ENCODE results near the gene SPEN.

Gene SPEN

DNA sequence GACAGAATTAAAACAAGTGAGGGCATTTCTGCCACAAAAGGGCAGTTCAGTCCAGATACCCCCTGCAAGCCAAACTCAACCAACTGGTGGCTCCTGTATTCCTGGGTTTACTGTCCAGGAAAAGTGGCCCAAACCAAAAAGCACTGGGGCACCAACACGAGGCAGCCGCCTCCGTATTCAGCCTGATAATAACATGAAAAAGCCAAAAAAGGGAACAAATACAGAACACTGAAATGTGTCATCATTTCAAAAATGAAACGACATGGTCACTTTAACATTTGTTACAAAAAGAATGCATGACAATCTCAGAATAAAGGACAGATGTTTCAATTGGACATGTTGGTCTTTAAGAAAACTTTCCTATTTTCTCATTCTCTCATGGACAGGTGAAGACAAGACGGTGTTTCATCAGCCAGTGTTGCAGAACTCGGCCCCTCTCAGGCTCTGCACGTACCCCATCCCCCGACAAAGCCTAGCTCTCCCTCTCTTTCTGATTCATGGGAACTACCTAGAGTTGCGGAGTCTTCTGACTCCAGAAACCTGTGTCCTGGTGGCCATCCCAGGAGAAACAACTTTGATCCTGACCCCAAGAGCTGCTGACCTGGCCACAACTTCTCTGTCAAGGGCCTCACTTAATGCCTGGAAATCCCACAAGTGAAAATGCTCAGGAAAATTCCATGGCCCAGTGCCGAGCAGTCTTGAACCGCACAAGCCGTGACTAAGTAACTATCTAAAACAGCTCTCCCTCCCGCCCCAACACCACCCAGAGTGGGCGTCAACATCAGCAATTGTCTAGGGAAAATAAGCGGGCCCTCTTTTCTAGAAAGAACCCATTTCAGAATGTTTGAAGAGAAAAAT, 101.3 kb downstream of the SPEN start:
- no peak for DNase-seq (ENCODE audit: low spot score)

DNA sequence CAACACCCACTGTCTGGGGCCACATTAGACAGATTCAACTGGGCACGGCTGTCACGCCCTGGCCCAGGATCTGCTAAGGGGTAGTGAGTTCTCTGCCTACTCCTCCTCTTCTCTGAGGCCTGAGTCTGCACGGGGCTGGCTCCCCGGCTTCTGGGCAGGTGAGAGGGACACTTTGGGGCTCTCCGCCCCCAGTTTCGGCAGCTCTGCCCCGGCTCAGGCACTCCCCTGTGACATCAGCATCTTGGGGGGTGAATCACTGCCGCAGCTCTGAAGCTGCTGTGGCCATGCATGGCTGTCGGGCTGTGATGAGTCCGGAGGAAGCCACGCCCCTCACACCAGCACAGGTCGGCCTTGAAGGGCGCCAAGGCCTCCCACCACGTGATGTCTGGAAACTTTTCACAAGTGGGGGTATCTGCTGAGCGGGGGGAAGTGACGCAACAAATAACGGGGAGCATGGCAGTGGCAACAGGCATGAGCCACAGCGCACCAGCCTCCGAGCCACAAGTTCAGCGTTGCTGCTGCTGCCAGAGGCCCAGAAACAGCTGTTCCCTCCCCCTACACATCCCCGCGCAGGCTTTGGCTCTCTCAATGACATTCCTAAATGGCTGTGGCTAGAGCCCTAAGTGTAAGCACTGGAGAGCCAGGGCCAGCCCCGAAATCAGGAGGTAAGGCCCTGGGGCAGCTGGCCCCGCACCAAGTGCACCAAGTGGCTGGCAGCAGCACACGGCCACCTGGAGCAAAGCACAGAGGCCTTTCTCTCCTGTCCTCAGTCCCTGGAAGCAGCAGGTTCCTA, 102.1 kb downstream of the SPEN start:
- peak; percentile 81 for DNase-seq (ENCODE audit: low spot score)

DNA sequence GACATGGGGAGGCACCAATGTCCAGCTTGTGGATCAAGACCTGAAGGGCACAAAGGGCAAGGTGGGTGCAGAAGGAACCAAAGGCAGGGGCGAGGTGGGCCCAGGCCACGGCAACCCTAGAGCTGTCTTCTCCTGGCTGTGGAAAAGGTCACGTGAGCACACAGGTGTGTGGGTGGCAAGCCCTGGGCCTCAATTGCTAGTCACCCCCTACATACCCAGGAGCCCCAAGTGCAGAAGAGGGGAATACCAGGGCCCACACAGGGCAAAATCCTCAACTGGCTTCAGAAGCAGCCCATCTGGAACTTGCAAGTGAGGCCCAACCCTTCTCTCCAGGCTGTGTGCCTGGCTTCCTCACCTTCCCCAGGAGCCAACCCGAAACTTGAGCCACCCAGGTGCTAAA, 102.8 kb downstream of the SPEN start:
- no peak for DNase-seq (ENCODE audit: low spot score)

GRCh38 chr1:15950763-15951295, 103.3 kb downstream of the SPEN start:
- DNase-seq (ENCODE audit: low spot score), result no peak

- DNase-seq (ENCODE audit: low spot score), result no peak
Measured at GRCh38 chr1:15951341-15952153, 104.0 kb downstream of the SPEN start.

GRCh38 chr1:15952317-15953258, 105.1 kb downstream of the SPEN start:
- no peak for DNase-seq (ENCODE audit: low spot score)

- DNase-seq (ENCODE audit: low spot score), result no peak
Measured at GRCh38 chr1:15953294-15953771, 105.8 kb downstream of the SPEN start.

DNA sequence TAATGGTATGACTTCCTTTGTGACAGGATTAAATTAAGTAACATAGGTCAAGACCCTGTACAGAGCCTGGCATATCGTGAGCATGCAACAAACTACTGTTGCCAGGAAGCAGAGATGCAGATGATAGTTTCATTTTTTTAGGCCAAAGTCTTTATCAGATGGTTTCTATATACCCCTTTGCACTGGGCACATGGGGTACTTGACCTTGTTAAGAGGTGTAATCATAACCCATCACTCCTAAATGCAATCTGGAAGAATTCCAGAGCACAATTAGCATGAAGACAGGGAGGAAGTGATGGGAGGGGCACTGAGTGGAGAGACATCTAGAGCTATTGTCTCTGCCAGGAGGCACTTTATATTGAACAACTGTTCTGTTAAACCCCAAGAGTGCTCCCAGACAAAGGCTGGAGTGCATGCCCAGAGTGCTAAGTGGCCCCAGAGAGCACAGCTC, 106.3 kb downstream of the SPEN start:
- no peak for DNase-seq (ENCODE audit: low spot score)

DNA sequence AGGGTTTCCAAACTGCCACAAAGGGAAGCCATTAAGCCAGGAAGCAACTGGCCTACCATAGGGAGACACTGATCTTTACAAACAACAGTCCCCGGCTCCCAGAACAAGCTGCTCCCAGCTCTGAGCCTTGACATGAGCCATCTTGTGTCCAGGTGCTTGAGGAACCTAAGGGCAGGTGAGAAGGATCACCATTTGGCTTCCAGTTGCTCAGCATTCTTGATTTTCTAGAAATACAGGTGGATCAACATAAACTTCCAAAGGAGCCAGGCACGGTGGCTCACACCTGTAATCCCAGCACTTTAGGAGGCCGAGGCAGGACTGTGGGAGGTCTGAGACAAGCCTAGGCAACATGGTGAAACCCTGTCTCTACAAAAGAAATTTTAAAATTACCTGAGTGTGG, 106.8 kb downstream of the SPEN start:
- no peak for DNase-seq (ENCODE audit: low spot score)

- no peak for DNase-seq (ENCODE audit: low spot score)
Measured at GRCh38 chr1:15955552-15955951, 108.0 kb downstream of the SPEN start.

DNA sequence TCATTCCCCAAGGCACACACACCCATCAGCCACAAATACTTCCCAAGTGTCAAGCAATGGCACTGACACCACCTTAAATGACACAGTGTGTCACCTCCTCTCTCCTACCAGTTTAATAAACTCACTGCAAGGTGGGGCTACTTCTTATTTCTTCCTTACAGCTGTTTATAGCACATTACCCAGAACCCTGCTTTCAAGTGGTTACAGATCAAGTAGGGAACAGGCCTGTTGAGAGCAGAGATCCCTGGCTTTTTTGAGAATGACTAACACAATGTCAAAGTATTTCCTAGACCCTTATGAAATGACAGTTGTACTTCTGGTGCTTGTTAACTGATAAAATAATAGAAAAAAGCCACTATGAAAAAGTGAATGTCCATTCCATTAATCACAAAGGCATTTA, 108.6 kb downstream of the SPEN start:
- no peak for DNase-seq (ENCODE audit: low spot score)

GRCh38 chr1:15957221-15958095, 110.0 kb downstream of the SPEN start:
- DNase-seq (ENCODE audit: low spot score), result no peak

GRCh38 chr1:15958111-15958510, 110.6 kb downstream of the SPEN start:
- no peak for DNase-seq (ENCODE audit: low spot score)

- no peak for DNase-seq (ENCODE audit: low spot score)
Measured at GRCh38 chr1:15958793-15959192, 111.3 kb downstream of the SPEN start.

DNA sequence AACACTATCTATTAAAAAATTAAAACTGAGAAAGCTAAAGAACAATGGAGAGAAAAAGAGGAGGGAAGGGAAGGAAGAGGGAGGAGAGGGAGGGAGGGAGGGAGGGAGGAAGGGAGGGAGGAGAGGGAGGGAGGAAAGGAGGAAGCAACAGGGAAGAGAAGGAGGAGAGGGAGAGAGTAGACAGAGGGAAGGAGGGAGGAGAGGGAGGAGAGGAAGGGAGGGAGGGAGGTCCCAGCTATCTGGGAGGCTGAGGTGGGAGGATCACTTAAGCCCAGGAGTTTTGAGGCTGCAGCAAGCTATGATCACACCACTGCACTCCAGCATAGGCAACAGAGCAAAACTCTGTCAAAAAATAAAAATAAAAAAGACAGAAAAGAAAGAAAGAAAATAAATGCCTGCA, 111.9 kb downstream of the SPEN start:
- no peak for DNase-seq (ENCODE audit: low spot score)

DNA sequence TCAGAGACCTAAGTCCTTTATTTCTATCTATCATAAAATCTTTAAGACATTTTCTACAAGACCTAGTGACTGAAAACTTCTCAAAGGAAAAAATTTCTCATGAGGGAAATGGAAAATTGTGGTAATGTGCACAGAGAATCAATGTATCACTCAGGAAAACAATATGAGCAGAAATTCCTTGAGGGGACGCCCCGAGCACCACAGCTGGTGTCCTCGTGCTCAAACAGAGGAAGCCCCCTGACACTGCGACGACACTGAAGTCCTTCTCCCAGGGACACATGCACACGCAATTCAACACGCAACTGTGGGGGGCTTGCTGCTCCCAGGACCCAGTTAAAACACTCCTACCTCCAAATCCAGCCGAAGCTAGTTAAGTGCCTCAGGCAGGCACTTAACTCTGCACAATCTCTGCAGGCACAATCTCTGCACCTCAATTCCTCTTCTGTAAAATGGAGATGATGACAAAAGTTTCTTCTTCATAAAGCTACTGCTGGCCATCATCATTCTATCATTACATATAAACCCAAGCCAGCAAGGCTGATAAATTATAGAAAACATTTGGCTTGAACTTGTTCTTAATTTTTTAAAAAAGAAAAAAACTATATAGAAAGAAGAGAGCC, 112.4 kb downstream of the SPEN start:
- DNase-seq (ENCODE audit: low spot score), result no peak

DNA sequence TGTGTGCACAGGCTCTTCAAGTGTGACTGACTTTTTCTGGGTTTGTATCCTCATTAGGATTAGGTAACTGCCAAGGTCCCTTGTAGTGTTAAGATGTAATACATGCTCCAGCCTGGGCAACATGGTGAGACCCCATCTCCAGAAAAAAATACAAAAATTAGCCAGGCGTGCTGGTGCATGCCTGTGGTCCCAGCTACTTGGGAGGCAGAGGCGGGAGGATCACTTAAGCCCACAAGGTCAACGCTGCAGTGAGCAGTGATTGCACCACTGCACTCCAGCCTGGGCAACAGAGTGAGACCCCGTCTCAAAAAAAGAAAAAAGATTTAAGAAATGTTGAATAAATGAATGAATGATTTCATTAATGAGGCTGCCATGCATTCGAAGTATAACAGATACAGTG, 113.3 kb downstream of the SPEN start:
- DNase-seq (ENCODE audit: low spot score), result no peak

DNA sequence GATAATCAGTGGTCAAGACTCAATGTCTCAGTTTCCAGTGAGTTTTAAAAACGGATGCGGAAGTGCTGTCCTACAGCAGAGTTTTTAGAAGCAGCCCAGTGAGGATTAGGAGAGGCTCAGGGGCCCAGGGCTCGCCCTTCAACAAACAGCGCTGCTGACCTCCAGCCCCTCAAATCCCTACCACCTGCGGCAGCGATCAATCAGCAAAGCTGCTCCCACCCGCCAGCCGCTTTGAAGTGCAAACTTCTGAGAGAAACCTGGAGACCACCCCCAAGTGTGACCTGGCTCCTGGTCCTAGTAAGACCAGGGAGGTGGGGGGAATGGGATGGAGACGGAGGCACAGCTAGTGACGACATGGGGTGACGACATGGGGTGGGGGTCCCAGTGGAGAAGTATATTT, 114.0 kb downstream of the SPEN start:
- DNase-seq (ENCODE audit: low spot score), result no peak

GRCh38 chr1:15962176-15962575, 114.7 kb downstream of the SPEN start:
- no peak for DNase-seq (ENCODE audit: low spot score)
